HG03521 (cell line): Measurements from ENCODE around the gene NLRP6.

Experiments used
- ATAC-seq: cut with Tn5 transposase; IDR thresholded peaks from one replicate; pipeline ENCODE4 v1.9.1; 2021; ENCODE audit warnings: mild to moderate bottlenecking, moderate library complexity; ENCODE audit not compliant: unreplicated experiment

NLRP6 gene

DNA sequence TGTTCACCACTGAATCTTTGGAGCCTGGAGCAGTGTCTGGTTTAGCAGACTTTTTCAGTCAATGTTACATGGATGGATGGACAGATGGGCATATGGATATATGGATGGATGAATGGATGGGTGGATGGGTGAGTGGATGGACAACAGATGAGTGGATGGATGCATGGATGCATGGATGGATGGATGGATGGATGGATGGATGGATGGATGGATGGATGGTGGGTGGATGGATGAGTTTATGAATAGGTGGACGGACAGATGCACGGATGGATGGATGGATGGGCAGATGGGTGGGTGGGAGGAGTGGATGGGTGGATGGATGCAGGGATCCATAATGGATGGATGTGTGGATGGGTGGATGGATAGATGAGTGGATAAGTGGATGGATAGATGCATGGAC lies 22.4 kb upstream of the NLRP6 start:
- ATAC-seq = no peak

DNA sequence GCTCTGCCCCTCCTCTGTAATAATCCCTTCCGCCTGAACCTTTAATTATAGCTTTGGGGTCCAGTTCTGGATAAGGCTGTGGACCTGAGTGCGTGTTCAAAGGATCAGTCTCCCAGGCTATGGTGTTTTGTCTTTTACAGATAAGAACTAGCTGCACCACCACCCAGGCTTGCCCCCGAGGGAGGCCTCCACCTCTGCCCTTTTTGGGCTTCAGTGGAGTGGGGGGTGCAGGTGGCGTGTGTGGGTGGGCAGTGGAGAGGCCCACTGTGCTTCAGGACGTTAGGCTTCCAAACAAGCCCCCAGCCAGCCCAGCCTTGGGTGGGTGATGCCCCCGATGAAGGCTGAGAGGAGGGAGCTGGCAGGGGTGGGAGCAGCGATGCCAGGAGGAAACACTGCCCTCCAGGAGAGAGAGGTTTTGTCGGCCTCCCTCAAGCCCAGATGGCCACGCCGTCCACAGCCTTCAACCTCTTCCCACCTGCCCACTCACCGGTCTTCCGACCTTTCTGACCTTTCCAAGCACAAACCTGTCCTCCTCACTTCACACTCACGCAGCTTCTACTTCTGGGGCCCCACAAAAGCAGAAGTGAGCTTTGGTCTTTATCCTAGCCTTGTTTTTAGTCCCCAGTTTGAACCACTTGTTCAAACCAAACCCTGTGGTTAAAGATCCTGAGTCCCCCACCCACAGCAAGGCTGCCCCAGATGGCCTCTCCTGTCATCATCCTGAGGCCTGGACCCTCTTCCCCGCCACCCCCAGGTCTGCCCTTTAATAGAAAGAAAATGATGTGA lies 21.1 kb upstream of the NLRP6 start:
- ATAC-seq = no peak

DNA sequence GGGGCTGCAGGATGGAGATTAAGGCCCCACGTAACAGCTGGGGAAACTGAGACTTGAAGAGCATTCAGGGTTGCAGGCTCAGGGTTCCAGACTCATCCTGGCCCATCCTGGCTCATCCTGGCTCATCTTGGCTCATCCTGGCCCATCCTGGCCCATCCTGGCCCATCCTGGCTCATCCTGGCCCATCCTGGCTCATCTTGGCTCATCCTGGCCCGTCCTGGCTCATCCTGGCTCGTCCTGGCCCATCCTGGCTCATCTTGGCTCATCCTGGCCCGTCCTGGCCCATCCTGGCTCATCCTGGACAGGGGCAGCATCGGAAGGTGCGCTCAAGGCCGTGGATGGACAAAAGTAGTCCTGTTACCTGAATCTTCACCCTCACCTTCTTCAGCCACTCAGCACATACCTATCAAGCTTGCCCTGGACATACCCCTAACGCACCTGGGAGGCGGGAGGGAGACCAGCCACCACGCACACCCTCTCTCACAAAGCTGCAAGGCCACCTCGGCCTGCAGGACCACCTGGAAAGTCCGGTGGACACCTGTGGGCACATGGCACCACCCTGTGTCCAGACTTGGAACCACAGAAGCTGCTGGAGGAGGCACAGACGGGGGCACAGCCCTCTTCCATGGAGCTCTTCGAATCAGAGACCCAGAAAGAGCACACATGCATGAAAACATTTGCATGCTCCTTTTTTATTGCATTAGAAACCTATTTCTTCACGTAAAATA lies 20.3 kb upstream of the NLRP6 start:
- no peak for ATAC-seq

DNA sequence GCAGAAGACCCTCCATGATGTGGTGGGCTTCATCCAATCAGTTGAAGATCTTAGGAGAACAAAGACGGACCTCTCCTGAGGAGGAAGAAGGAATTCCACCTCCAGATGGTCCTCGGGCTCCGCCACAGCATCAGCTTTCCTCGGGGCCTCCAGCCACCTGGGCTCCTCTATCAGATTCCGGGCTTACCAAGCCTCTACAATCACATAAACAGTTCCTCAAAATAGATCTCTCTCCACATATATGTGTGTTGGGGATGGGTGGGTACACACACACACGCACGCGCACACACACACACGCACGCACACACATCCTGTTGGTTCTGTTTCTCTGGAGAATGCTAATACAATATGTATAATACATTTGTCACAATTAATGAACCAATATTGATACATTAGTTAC lies 18.8 kb upstream of the NLRP6 start:
- ATAC-seq = no peak

DNA sequence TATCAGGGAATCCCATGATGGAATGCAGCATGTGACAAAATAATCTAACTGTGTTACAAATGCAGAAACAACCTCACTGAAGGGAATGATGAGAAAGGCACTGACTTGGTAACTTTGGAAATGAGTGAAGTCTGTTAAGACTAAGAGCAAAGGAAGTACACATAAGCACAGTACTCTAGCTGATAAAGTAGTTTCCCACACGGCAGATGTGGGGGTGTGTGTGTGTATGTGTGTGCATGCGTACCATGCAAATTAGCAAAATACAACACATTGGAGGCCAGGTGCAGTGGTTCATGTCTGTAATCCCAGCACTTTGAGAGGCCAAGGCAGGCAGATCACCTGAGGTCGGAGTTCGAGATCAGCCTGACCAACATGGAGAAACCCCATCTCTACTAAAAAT lies 16.6 kb upstream of the NLRP6 start:
- ATAC-seq = no peak

DNA sequence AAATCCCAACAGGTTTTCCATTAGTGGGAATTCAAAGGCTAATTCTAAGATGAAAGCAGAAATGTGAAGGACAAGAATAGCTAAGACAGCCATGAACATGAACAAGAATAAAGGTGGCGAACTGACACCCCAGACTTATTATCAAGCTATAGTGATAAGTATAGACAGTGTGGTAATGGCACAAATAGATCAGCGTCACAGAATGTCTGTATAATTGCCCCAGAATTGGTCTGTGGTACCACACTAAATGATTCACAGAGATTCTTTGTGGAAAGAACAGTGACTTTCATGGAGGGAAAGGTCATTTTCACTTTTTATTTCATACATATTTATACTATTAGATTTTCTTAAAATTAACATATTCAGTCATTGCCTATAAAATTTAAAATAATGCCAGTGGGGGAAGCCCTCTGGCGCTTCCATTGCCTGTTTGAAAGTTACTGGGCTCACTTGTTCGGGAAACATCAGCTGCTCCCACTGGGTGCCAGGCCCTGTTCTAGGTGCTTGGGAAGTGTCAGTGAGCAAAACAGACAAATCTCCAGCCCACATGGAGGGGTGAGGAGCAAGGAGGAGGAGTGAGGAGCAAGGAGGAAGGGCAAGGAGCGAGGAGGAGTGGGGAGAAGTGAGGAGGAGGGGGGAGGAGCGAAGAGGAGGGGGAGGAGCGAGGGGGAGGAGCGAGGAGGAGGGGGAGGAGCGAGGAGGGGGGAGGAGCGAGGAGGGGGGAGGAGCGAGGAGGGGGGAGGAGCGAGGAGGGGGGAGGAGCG lies 11.3 kb upstream of the NLRP6 start:
- ATAC-seq = no peak

DNA sequence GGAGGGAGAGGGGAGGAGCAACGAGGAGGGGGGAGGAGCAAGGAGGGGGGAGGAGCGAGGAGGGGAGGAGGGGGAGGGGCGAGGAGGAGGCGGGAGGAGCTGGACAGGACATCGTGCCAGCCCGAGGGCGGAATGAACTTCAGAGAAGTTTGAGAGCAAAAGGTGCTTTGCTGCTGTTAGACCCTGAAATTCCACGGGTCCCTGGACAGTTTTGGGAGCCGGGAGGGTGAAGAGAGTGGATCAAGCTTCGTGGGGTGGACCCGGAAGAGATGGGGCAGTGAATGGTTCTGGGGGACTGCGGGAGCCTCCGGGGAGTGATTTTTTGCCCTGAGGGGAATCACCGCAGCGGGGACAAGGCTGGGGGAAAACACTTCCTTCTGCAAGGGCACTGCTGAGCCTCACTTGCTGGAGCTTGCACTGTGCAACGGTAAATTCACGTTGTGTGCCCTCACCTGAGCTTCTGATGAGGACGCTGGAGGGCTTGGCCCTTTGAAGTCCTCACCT lies 10.7 kb upstream of the NLRP6 start:
- no peak for ATAC-seq

DNA sequence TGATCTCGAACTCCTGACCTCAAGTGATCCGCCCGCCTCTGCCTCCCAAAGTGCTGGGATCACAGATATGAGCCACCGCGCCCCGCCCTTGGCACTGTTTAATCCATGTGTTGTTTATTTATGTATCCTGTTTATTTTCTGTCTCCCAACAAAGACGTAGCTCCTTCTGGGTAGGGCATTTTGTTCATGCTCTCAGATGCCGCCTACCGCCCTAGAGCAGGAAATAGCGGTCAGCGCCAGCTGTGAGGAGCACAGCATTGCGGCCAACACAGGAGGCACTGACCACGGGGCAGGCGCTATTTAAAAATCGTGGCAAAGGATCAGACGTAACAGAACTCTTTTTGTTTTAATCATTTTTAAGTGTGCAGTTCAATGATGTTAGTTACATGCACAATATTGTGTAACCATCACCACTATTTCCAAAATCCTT lies 9.5 kb upstream of the NLRP6 start:
- peak; percentile 52 for ATAC-seq

DNA sequence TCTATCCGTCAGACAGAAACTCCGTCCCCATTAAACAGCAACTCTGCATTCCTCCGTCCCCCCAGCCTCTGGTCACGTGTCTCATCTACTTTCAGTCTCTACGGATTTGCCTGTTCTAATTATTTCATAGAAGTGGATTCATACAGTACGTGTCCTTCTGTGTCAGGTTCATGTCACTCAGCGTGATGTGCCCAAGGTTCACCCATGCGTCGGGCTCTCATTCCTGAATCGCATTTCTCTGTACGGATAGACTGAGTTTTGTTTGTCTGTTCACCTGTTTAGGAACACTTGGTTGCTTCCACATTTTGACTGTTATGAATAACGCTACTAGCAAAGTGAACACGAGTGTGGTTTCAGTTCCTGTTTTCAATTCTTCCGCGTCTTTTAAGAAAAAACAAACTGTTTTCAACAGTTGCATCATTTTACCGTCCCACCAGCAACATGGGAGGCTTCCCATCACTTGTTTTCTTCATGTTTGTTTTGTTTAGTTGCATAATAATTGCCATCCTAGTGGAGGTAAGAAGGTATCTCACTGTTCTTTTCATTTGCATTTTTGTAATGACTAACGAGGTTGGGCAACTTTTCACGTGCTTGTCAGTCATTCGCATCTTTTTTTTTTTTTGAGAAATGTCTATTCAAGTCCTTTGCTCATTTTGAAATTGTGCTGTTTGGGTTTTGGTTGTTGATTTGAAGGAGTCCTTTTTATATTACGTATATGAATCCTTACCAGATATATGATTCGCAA lies 8.9 kb upstream of the NLRP6 start:
- peak; percentile 61 for ATAC-seq

DNA sequence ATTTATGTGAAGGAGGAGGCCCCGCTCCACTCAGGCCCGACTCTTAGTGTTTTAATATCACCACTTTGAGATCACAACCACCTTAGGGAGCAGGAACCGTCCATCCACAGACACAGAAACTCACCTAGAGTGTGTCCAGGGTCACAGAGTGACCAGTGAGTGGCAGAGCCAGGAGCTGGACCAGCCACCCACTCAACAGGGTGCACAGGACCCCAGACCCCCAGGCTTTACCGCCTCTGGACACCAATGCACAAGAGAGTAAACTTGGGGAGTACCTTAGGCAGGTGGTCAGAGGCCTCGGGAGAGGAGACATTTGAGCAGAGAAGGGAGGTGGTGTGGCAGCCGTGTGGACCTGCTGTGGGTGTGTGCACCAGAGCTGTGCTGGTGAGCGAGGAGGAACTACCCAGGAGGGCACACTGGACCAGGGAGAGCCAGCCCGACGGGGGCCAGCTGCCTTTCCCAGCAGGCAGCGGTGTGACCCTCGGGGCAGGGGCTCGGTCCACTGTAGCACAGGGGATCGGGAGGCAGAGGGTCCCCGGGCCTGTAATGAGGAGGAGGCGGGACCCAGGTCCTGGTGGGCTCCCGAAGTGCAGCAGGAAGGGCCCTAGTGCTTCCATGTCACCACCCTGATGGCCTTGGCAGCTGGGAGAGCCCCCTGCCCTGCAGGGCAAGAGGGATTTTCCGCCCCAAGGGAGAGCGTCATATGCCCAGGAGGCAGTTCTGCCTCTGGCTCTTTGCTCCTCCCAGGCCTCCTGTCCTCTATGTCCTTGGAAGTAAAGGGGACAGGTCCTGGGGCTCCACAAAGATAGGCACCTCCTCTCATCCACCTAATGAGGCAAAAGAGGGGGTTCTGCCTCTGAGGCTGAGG lies 7.5 kb upstream of the NLRP6 start:
- ATAC-seq = no peak

DNA sequence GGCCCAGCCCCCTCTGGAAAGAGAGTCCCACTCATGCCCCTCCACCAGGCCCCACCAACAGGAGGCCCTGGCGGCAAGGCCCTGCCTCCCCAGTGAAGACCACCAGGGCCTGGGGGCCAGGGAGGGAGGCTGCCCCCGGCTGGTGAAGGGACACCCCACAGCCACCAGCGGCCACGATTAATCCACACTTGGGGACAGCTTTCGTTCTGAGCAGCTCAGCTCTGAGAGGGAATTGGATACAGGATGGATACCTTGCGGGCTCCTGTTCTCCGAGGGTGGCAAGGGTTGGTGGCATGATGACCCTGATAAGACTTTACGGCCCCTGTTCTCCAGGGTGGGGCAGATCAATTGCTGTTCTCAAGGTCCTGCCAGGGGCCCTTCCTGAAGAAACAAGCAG lies 6.9 kb upstream of the NLRP6 start:
- ATAC-seq = no peak

DNA sequence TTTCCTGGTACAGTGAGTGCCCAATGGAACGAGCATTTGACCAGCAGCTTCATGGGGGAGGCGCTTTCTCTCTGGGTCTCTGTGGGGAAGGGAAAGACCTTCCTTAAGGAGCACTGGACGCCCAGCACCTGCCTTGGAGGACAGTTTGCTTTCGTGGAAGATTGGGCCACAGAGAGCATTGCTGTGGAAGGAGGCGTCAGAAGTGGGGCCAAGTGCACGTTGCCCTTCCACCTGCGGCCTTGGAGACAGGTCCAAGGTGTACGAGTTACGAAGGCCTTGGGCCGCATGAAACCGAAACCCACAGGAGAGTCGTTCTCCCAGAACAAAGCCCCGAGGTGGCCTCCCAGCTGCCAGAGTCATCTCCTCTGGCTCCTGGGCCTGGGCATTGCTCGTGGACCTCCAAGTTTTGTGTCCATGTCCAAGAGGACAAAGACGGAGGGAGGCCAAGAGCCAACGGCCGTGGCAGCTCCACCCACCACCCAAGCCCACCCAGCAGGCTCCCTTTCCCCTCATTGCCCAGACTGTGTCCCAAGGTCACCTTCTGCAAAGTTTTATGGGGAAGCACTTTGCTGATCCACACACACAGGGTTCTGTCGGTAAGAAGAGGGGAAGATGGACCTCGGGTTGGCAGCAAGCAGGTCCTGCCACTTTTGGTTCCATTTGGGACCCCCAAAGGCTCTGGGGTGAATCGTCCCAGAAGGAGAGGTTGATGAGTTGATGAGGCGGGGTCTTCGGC lies 5.8 kb upstream of the NLRP6 start:
- ATAC-seq = no peak

DNA sequence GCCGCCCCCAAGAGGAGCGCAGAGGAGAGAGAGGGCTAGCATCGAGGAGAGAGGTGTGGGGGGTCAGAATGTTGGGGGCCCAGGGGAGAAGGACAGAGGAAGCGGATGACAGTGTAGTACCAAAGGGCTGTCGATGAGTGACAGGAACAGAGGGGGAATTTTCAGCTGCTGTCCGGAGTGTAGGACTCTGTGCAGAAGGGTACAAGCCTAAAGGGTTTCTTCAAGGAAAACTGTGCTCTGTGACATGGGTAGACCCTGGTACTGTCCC lies 5.3 kb upstream of the NLRP6 start:
- no peak for ATAC-seq

DNA sequence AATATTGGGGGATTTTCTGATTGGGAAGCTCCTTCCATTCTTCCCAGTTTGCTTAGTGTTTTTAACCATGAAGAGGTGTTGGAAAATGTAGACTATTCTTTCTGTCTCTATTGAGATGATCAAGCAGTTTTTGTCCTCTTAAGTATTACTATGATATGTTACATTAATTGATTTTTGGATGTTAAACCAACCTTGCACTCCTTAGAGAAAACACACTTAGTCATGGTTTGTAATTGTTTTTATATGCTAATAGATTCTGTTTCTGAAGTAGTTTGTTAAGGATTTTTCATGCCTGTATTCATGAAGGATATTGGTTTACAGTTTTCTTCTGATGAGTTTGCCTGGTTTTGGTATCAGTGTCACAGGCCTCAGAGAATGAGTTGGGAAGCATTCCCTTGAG lies 2.0 kb upstream of the NLRP6 start:
- ATAC-seq = no peak

DNA sequence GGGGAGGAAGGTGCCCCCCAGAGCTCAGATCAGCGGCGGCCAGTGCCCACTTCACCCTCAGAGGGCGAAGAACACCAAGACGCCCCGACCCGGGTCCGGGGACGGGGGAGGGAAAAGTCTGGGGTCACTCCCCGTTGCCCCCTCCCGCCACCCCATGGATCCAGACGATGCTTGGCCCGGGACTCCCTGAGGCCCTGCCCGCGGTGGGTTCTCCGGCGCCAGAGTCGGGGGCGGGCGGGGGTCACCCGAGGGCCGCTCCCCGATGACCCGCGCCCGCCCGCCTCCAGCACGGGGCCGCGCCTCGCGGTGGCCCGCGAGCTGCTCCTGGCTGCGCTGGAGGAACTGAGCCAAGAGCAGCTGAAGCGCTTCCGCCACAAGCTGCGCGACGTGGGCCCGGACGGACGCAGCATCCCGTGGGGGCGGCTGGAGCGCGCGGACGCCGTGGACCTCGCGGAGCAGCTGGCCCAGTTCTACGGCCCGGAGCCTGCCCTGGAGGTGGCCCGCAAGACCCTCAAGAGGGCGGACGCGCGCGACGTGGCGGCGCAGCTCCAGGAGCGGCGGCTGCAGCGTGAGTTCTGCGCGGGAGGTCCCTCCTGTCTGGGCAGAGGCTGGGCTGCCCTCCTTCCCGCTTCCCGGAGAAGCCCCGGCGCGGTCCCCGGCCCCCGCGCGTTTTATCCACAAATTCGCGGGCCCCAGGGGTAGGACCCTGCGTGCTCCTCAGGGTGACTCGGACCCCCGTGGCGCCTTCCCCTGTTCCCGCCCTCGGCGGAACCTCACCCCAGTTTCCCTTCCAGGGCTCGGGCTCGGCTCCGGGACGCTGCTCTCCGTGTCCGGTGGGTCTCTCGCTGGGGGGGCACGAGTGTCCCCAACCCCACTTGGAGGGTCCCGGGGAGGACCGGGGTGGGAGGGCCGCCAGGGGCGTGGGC lies 1.1 kb downstream of the NLRP6 start:
- ATAC-seq = no peak

DNA sequence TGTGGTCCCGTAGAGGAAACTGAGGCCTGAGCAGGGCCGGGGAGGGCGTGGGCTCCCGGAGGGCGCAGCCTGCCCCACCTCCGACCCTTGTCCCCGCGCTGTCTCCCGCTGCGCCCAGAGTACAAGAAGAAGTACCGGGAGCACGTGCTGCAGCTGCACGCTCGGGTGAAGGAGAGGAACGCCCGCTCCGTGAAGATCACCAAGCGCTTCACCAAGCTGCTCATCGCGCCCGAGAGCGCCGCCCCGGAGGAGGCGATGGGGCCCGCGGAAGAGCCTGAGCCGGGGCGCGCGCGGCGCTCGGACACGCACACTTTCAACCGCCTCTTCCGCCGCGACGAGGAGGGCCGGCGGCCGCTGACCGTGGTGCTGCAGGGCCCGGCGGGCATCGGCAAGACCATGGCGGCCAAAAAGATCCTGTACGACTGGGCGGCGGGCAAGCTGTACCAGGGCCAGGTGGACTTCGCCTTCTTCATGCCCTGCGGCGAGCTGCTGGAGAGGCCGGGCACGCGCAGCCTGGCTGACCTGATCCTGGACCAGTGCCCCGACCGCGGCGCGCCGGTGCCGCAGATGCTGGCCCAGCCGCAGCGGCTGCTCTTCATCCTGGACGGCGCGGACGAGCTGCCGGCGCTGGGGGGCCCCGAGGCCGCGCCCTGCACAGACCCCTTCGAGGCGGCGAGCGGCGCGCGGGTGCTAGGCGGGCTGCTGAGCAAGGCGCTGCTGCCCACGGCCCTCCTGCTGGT lies 1.9 kb downstream of the NLRP6 start:
- ATAC-seq = no peak

DNA sequence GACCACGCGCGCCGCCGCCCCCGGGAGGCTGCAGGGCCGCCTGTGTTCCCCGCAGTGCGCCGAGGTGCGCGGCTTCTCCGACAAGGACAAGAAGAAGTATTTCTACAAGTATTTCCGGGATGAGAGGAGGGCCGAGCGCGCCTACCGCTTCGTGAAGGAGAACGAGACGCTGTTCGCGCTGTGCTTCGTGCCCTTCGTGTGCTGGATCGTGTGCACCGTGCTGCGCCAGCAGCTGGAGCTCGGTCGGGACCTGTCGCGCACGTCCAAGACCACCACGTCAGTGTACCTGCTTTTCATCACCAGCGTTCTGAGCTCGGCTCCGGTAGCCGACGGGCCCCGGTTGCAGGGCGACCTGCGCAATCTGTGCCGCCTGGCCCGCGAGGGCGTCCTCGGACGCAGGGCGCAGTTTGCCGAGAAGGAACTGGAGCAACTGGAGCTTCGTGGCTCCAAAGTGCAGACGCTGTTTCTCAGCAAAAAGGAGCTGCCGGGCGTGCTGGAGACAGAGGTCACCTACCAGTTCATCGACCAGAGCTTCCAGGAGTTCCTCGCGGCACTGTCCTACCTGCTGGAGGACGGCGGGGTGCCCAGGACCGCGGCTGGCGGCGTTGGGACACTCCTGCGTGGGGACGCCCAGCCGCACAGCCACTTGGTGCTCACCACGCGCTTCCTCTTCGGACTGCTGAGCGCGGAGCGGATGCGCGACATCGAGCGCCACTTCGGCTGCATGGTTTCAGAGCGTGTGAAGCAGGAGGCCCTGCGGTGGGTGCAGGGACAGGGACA lies 2.7 kb downstream of the NLRP6 start:
- no peak for ATAC-seq
